Fibroblast of lung (primary cell): ENCODE data around the gene TRIB2. TPM values are rescaled to one million over a fixed set of nuclear protein-coding genes. Genes with fewer than 3 reads are reported as not detected.

ENCODE experiments used
- DNase-seq, 2 donors: peaks; one replicate each; pipeline versions ENCODE4 v3.0.0 to v3.0.0-alpha.2; 2010; ENCODE audit warnings: low read depth in 2 of 2
- H2AFZ ChIP-seq: 2 replicates; pipeline ENCODE4 v1.5.1; 2012; ENCODE audit warnings: low read length, control low read depth, inconsistent platforms
- H3K27ac ChIP-seq: 2 replicates; pipeline ENCODE4 v1.5.1; 2011; ENCODE audit warnings: low read length, control low read depth; ENCODE audit not compliant: insufficient read depth
- H3K27me3 ChIP-seq: 2 replicates; pipeline ENCODE4 v1.5.1; 2011; ENCODE audit warnings: mild to moderate bottlenecking, low read length; ENCODE audit not compliant: control insufficient read depth, insufficient read depth
- H3K36me3 ChIP-seq: 2 replicates; pipeline ENCODE4 v1.5.1; 2011; ENCODE audit warnings: low read length; ENCODE audit not compliant: control insufficient read depth, insufficient read depth
- H3K4me1 ChIP-seq: 2 replicates; pipeline ENCODE4 v1.5.1; 2011; ENCODE audit warnings: low read length; ENCODE audit not compliant: control insufficient read depth, insufficient read depth; ENCODE audit errors: extremely low read depth
- H3K4me2 ChIP-seq: 2 replicates; pipeline ENCODE4 v1.5.1; 2011; ENCODE audit warnings: low read length, control low read depth; ENCODE audit not compliant: insufficient read depth; ENCODE audit errors: extremely low read depth
- H3K4me3 ChIP-seq, 4 experiments: fragments of 200-600 bp in 1 of 4; sonication (generic) in 1 of 4; replicated peaks in 1 of 4; 2 replicates each; pipeline ENCODE4 v1.5.1; 2011 to 2016; ENCODE audit warnings: low read length in 4 of 4, low read depth in 3 of 4, mild to moderate bottlenecking in 3 of 4, control low read depth in 2 of 4, inconsistent platforms in 1 of 4, mixed read lengths in 1 of 4; ENCODE audit not compliant: insufficient read depth in 1 of 4; ENCODE audit errors: control extremely low read depth in 1 of 4
- H3K79me2 ChIP-seq: 2 replicates; pipeline ENCODE4 v1.5.1; 2012; ENCODE audit warnings: mild to moderate bottlenecking, low read length, inconsistent platforms; ENCODE audit not compliant: control insufficient read depth, insufficient read depth
- H3K9ac ChIP-seq: 2 replicates; pipeline ENCODE4 v1.5.1; 2011; ENCODE audit warnings: mild to moderate bottlenecking, low read length, control low read depth; ENCODE audit not compliant: insufficient read depth
- H3K9me3 ChIP-seq: 2 replicates; pipeline ENCODE4 v1.5.1; 2012; ENCODE audit warnings: low read depth, low read length; ENCODE audit not compliant: control insufficient read depth, insufficient read depth
- H4K20me1 ChIP-seq: 2 replicates; pipeline ENCODE4 v1.5.1; 2011; ENCODE audit warnings: low read length; ENCODE audit not compliant: control insufficient read depth, insufficient read depth; ENCODE audit errors: extremely low read depth
- CTCF ChIP-seq, 2 donors: IDR thresholded peaks in 1 of 2; conservative IDR thresholded peaks in 1 of 2; 1 replicate in 1 of 2; 2 replicates in 1 of 2; pipeline ENCODE4 v1.5.1; 2011 to 2012; ENCODE audit warnings: low read length in 2 of 2, control low read depth in 1 of 2, inconsistent platforms in 1 of 2, low read depth in 1 of 2, mild to moderate bottlenecking in 1 of 2
- EZH2 ChIP-seq: IDR thresholded peaks from 2 replicates; pipeline ENCODE4 v1.5.1; 2012; ENCODE audit warnings: low read length, control low read depth, mild to moderate bottlenecking; ENCODE audit errors: missing control alignments
- polyA plus RNA-seq, 2 donors: library from polyadenylated mRNA; depleted of rRNA in 1 of 2; stranded (reverse) in 1 of 2; unstranded in 1 of 2; fragments of >200 nt; gene quantifications; 2 replicates each; pipeline ENCODE4 v1.2.1, GENCODE V29; 2011 to 2012; ENCODE audit warnings: missing spikeins in 1 of 2
- total RNA-seq: library from RNA; depleted of rRNA; stranded (reverse); fragments of >200 nt; gene quantifications from 2 replicates; pipeline ENCODE4 v1.2.1, GENCODE V29; 2014

The TRIB2 gene
- total and polyA plus RNA-seq, 2 donors (not counting 1 experiment from before 2014, with no cell fraction given), result 26.1 to 31.0 TPM

DNA sequence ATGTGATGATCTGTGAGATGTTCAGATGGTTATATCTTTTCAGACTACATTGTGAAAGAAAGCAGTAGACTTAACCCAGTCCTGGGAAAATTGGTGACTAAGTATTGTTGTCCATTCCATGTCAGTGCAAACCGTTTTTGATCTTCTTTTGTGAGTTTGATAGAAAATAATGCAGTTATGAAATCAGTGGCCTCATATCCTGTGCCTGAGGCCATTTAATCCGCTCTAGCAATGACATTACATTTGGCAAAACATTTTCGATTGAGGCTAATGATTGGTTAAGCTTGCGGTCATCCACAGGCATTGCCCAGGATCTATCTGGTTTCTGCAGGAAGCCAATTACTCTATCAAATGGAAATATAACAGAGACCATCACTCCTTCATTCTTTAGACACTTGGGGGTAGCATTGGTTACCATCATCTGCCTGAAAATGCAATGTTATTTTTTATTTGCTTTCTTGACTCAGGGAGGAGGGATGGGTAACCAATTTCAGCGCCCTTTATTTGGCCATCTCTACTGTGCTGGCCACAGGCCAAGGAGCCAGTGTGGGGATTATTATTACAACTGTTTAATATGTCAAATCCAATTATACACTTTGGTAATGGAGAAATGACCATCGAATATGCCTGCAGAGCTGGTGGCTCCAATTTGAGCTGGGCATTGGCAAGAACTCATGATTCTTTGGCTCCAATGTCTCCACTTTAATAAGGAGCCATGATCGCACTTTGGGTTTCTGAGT, 33.6 kb downstream of the TRIB2 start:
- Histone ChIP-seq H3K27me3 (no peaks in the 10 kb centered on the region), H4K20me1 (no peaks in the 10 kb centered on the region), H2AFZ (no peak overlapping the region), H3K36me3 (no peaks in the 10 kb centered on the region), H3K79me2 (no peaks in the 10 kb centered on the region), H3K9me3 (no peaks in the 10 kb centered on the region), H3K4me3 (no peak overlapping the region), H3K4me1 (no peaks in the 10 kb centered on the region), H3K27ac (no peak overlapping the region), H3K9ac (no peak overlapping the region), H3K4me2 (no peak overlapping the region)
- no peak for DNase-seq
- TF ChIP-seq CTCF (conservative IDR thresholded peaks at IDR 0.05 in 1 of 2, IDR thresholded peaks at IDR 0.05 in 1 of 2; ENCODE audit: low read depth in 1 of 2, low read length in 2 of 2) (no peak), EZH2 (no peak)

DNA sequence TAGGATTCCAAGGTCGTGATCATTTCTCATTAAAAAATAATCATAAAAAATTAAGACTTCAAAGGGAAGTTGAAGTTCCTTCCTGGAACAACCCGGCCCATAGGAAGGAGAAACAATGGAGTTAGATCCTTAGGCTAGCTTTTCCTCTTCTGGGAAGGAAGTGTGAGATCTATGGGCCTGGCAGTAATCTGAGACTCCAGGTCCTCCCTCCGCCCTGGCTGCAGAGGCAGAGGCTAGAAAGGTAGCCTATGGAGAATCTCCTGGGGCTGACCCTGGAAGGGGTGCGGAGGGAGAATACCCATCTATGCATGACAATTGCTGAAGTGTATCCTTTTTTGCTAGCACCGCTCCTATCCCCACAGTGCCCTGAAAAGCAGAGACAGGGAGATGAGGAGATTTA, 37.9 kb downstream of the TRIB2 start:
- no peak overlapping the region for H3K9ac ChIP-seq
- H3K36me3 ChIP-seq, result no peaks in the 10 kb centered on the region
- H3K9me3 ChIP-seq, result no peaks in the 10 kb centered on the region
- no peaks in the 10 kb centered on the region for H3K27me3 ChIP-seq
- no peak for TF ChIP-seq CTCF (conservative IDR thresholded peaks at IDR 0.05 in 1 of 2, IDR thresholded peaks at IDR 0.05 in 1 of 2; ENCODE audit: low read depth in 1 of 2, low read length in 2 of 2)
- TF ChIP-seq EZH2, result no peak
- no peak overlapping the region for H3K27ac ChIP-seq
- H2AFZ ChIP-seq, result no peak overlapping the region
- peaks cover 10% of the 10 kb centered on the region for H3K4me1 ChIP-seq
- no peak overlapping the region for H3K4me3 ChIP-seq
- no peaks in the 10 kb centered on the region for H3K79me2 ChIP-seq
- DNase-seq, result no peak
- H3K4me2 ChIP-seq, result no peak overlapping the region
- no peaks in the 10 kb centered on the region for H4K20me1 ChIP-seq

GRCh38 chr2:12755384-12755783, 38.6 kb downstream of the TRIB2 start:
- Histone ChIP-seq H2AFZ (no peak overlapping the region), H3K4me2 (no peak overlapping the region), H3K36me3 (no peaks in the 10 kb centered on the region), H3K27me3 (no peaks in the 10 kb centered on the region), H3K9ac (no peak overlapping the region), H3K27ac (no peak overlapping the region), H3K79me2 (no peaks in the 10 kb centered on the region), H3K9me3 (no peaks in the 10 kb centered on the region), H3K4me1 (peaks cover 10% of the 10 kb centered on the region), H3K4me3 (no peak overlapping the region), H4K20me1 (no peaks in the 10 kb centered on the region)
- TF ChIP-seq EZH2 (no peak), CTCF (conservative IDR thresholded peaks at IDR 0.05 in 1 of 2, IDR thresholded peaks at IDR 0.05 in 1 of 2; ENCODE audit: low read depth in 1 of 2, low read length in 2 of 2) (no peak)
- no peak for DNase-seq
